ENCODE data around the gene ANKRD33B.

ANKRD33B gene

DNA sequence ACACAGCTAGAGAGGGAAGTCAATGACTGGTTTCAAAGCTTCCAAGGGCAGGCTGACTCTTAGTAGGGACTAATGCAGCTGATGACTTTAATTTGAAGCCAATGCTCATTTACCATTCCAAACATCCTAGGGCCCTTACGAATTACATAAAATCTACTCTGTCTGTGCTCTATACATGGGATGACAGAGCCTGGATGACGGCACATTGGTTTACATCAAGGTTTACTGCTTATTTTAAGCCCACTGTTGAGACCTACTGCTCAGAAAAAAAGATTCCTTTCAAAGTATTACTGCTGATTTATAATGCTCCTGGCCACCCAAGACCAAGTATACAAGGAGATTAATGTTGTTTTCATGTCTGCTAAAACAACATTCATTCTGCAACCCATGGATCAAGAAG lies 123.0 kb downstream of the ANKRD33B start:
- no peak overlapping the region for H3K4me3 ChIP-seq (ENCODE audit: low read depth, low read length)
- TF ChIP-seq, protein P1, sequence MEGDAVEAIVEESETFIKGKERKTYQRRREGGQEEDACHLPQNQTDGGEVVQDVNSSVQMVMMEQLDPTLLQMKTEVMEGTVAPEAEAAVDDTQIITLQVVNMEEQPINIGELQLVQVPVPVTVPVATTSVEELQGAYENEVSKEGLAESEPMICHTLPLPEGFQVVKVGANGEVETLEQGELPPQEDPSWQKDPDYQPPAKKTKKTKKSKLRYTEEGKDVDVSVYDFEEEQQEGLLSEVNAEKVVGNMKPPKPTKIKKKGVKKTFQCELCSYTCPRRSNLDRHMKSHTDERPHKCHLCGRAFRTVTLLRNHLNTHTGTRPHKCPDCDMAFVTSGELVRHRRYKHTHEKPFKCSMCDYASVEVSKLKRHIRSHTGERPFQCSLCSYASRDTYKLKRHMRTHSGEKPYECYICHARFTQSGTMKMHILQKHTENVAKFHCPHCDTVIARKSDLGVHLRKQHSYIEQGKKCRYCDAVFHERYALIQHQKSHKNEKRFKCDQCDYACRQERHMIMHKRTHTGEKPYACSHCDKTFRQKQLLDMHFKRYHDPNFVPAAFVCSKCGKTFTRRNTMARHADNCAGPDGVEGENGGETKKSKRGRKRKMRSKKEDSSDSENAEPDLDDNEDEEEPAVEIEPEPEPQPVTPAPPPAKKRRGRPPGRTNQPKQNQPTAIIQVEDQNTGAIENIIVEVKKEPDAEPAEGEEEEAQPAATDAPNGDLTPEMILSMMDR (IDR thresholded peaks at IDR 0.05; ENCODE audit: borderline replicate concordance, insufficient read depth, low read depth, low read length), result no peak

GRCh38 chr5:10688651-10689171 lies 124.8 kb downstream of the ANKRD33B start:
- TF ChIP-seq, protein P1 (IDR thresholded peaks at IDR 0.05; ENCODE audit: borderline replicate concordance, insufficient read depth, low read depth, low read length), result no peak
- no peak overlapping the region for H3K4me3 ChIP-seq (ENCODE audit: low read depth, low read length)

GRCh38 chr5:10689391-10690081 lies 125.7 kb downstream of the ANKRD33B start:
- no peak overlapping the region for H3K4me3 ChIP-seq (ENCODE audit: low read depth, low read length)
- TF ChIP-seq, protein P1 (IDR thresholded peaks at IDR 0.05; ENCODE audit: borderline replicate concordance, insufficient read depth, low read depth, low read length), result peak; percentile 67

GRCh38 chr5:10690460-10691440 lies 126.9 kb downstream of the ANKRD33B start:
- TF ChIP-seq, protein P1 (IDR thresholded peaks at IDR 0.05; ENCODE audit: borderline replicate concordance, insufficient read depth, low read depth, low read length), result no peak
- no peak overlapping the region for H3K4me3 ChIP-seq (ENCODE audit: low read depth, low read length)

- TF ChIP-seq, protein P1 (IDR thresholded peaks at IDR 0.05; ENCODE audit: borderline replicate concordance, insufficient read depth, low read depth, low read length), result no peak
- no peak overlapping the region for H3K4me3 ChIP-seq (ENCODE audit: low read depth, low read length)
These were observed 128.2 kb downstream of the ANKRD33B start for GRCh38 chr5:10691826-10692785.

GRCh38 chr5:10695055-10695649 lies 131.3 kb downstream of the ANKRD33B start:
- no peak overlapping the region for H3K4me3 ChIP-seq (ENCODE audit: low read depth, low read length)
- TF ChIP-seq, protein P1 (IDR thresholded peaks at IDR 0.05; ENCODE audit: borderline replicate concordance, insufficient read depth, low read depth, low read length), result peak; percentile 65

Measured in GM12875 (cell line).